NCI-H446 (cell line): ENCODE data around the gene STK16.
A peak's percentile ranks its signal among the peaks of the same experiment; 100 is the strongest.
"Not testable (repeated sequence)": the region's sequence is repeated elsewhere in the genome, so short reads cannot be mapped to it uniquely, and the experiment has no call there.

Source experiments
- DNase-seq, 2 experiments: peaks; one replicate each; lab custom pipeline; 2025; lab: John Stamatoyannopoulos, UW

STK16 gene

DNA sequence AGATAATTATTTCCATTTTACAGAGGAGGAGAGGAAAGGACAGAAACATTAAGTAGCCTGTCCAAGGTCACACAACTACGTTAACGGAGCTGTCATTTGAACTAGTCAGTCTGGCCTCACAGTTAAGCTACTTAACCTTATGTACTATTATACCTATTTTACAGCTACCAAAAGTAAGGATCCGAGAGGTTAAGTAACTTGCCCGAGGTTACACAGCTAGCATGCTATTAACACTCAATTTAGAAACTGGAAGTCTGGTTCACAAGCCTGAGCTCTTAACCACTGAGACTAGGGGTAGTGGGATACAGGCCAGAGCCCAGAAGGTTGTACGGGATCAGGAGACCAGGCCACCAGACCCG is 511 bp upstream of the STK16 start:
- DNase-seq: no peak

- no peak for DNase-seq
Observed at GRCh38 chr2:219245899-219246230, 586 bp downstream of the STK16 start.

DNA sequence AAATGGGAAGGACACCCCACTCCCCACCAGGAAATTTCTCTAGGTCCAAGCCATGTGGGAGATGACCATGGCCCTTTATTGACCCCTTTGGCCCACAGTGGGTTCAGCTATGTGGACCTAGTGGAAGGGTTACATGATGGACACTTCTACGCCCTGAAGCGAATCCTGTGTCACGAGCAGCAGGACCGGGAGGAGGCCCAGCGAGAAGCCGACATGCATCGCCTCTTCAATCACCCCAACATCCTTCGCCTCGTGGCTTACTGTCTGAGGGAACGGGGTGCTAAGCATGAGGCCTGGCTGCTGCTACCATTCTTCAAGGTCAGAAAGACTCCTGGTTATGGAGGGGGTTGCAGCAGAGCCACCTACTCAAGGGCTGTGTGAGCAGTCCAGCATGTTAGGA is 1.3 kb downstream of the STK16 start:
- DNase-seq: no peak

DNA sequence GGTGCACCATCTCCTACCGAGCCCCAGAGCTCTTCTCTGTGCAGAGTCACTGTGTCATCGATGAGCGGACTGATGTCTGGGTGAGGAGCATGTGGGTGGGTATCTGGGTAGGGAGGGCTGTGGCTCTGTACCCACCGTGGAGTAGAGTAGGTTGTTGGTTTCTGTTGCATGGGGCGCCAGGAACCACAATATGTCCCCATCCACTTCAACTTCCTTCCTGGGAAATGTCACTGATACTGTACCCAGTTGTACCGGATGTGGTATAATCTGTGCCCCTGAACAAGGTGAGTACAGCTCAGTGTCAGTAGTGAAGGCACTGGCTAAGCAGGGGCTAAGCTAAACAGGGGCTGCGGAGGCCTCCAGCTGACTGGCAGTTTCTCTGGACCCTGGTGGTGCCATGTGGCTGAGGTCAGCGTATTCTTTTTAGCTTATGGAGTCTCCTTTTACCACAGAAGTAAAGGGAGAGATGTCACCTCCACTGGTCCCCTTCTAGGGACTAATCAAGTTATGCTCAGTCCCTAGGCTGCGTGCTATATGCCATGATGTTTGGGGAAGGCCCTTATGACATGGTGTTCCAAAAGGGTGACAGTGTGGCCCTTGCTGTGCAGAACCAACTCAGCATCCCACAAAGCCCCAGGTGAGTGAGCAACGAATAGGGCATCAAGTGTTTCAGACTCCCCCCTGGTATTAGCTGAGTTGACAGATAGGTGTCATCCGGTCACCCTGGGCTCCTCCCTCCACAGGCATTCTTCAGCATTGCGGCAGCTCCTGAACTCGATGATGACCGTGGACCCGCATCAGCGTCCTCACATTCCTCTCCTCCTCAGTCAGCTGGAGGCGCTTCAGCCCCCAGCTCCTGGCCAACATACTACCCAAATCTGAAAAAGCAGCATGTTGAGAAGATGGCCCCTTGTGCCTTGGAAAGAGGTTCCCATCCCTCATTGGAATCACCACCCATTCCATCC is 2.7 kb downstream of the STK16 start:
- no peak for DNase-seq

GRCh38 chr2:219248845-219249202 is 3.5 kb downstream of the STK16 start:
- DNase-seq: no peak

- peak; percentile 29 to 78 for DNase-seq
Observed at GRCh38 chr2:219249203-219249980, 4.1 kb downstream of the STK16 start.

GRCh38 chr2:219250049-219250781 is 4.9 kb downstream of the STK16 start:
- DNase-seq: no peak

GRCh38 chr2:219251656-219252055 is 6.4 kb downstream of the STK16 start:
- no peak for DNase-seq

DNA sequence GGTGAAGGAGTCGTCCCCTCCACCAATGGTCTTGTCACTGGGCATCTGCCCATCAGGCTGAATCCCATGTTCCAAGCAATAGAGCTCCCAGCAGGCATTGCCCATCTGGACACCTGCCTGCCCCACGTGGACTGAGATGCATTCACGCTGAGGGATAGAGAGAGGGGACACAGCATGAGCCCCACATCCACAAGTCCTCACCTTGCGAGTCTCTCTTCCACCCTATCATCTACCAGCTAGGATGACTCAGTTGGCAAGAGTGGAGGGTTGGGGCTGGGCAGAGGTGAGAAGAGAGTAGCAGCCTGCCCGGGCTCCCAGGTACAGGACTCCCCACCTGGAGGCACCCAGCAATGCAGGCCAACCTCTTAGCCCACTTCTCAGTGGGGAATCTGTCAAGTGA is 6.8 kb downstream of the STK16 start:
- DNase-seq: no peak

DNA sequence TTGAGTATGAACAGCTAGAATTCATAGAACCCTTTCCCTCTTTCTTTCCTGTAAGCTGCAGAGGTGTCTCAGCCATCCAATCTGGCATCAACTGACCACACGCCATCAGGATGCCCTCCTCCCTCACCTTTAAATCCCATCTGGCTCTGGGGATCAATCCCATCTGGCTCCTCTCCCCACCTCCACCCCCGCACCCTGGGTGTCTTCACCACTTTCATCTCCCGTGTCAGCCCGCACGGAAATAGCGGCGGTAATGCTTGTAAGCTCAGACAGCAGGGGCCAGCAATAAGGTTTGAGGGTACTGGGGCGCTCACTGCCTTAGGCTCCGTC is 7.3 kb downstream of the STK16 start:
- no peak for DNase-seq

DNA sequence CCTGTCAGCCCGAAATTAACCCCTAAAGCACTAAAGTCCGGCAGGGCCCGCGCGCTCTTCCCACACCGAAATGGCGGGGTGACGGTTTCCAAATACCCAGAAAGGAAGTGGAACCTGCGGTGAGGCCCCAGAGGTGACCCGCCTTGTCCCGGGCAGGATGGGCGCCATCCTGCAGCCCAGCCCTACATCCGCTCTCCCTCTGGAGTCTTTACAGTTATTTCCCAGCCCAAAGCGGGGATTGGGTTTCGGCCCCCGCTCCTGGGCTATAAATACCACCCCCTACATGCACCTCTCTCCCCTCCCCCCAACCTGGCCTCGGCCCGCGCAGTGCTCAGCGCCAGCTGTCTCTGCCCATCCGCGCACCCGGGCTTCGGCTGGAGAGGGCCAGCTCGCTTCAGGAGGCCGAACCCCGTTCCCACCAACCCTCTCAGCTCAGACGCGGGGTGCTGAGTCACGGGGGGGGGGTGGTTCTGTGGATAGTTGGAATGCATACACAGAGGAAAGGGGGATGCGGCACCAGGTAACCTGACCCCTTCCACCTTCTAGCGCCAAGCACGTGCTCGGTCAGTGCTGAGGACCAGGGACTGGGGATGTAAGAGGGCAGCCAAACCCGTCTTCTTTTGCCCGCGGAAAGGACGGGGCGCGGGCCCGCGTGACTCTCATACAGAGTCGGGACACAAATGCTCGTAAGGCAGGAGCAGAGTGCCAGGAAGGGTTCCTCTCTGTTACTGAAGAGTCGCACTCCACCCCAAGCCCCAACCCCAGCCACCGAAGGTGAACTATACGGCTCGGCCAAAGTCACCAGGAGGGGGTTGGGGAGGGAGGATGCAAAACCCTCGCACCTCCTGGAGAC is 7.8 kb downstream of the STK16 start, which contains the start of gene TUBA4B:
TUBA4B (plus strand) TSS at position 344 of the 853 bp plus-strand sequence; CDS start at position 509, 165 bp downstream.
- peak in 1 of 2 experiments; percentile 19 for DNase-seq

DNA sequence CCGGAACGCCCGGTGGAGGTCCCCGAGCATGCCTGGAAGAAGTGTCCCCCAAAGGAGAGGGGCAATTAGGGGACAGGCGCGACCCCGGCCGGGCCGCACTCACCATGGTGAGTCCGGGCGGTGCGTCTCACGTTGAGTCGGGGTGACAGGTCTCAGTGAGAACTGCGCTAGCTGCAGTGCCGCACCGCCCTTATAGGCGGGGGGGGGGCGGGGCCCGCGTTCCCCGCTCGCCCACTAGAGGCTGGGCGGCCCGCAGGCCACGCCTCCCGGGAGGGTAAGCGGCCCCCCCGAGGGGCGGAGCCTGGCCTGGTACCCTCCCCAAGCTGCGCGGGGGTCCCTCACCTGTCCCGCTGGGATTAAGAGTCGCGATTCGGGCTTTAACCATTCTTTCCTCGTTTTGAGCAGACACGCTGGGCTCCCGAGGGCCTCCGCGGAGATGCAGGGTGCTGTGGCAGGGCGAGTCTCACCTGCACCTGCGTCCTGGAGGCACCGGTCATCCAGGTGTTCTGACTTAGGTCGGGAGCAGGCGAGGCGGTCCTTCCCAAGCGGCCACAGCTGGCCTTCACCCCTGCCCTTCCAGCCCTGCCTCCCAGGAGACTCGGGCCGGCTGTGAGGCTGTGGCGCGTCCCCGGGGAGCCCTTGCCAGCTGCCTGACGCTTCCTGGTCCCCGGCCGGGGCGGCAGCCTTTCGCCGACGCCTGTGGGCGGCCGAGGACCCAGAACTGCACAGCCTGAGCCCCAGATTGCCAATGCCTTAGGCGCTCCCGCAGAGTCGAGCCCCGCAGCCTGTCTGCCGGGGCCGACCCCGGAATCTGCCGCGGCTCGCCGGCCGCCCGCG is 8.7 kb downstream of the STK16 start, which contains the start of gene TUBA4A:
TUBA4A (minus strand) TSS at position 166 of the 837 bp plus-strand sequence; CDS start at position 106, 60 bp downstream.
- peak; percentile 27 to 91 for DNase-seq

- no peak for DNase-seq
Observed at GRCh38 chr2:219254590-219255201, 9.4 kb downstream of the STK16 start.

GRCh38 chr2:219258942-219259341 is 13.7 kb downstream of the STK16 start:
- not testable (repeated sequence) for DNase-seq

DNA sequence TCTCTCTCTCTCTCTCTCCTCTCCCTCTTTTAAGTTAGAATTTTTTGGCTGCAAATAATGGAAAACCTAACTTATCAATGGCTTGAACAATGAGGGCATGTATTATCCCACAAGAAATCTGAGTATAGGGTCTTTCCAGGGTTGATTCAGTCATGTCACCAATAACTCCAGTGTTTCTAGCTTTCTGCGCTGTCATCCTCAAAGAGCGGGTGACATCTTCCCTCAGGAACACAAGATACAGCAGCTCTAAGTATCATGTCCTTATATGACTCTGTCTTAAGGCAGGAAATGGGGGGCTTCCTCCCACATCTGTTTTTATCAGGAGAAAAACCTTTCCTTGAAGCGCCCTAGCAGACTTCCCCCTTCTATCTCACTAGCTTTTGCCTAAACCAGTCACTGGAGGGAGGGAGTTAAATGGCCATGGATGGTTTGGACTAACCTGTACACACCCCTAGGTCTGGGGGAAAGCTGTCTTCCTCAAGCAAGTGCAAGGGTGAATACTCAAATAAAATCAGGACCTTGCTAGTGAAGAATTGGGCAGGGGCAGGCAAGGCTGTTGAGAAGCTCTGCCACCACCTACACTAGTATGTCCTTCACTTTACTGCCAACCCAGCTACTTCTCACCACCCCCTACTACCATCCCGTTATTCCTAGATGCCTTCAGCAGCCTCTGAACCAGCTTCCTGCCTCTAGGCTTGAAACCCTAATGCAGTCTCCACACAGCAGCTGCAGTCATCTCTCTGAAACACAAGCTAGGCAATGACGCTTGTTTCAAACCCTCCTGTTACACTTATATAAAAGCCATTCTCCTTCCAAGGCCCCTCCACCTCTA is 16.0 kb downstream of the STK16 start:
- DNase-seq: no peak

DNA sequence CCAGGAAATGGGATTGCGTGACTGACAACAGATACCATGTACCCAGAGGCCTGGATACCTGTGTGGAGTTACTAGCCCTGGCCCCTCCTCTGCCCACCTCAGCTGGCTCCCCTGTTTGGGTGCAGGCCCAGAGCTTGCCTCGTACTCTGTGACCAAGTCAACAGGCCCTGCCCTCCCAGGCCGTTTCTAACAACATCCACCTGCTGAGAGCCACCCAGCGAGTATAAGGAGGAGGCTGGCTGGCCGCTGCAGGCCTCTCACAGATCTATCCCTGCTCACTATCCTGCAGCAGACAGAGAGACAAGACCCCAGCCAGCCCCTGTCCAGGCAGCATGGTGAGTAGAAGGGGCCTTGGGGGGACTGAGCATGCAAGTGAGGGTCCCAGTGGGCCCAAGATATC is 21.0 kb downstream of the STK16 start:
- DNase-seq: no peak

- no peak for DNase-seq
Observed at GRCh38 chr2:219266886-219267285, 21.6 kb downstream of the STK16 start.

GRCh38 chr2:219268294-219268693 is 23.0 kb downstream of the STK16 start:
- DNase-seq: no peak

DNA sequence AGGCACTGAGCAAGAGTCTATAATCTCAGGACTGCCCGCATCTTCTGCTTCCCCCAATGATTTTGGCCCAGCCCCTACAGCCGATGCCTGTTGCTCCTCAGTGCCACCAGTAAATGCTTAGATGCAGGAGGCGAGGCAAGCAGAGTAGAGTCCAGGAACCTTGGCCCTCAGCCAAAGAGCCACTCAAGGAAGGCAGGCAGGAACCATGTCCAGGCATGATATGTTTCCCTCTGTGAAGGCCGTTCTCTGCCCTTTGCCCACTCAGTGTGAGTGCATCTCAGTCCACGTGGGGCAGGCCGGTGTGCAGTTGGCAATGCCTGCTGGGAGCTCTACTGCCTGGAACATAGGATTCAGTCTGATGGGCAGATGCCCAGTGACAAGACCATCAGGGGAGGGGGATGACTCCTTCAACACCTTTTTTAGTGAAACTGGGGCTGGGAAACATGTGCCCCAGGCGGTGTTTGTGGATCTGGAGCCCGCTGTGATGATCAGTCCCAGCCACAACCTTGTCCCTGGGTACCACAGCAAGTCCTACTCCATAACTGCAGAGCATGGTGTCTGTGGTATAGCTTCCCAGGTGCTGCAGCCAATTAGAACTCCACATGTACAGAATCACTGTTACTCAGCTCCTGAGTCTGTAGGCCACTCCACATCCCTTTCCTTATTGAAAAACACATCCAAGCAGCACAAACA is 24.2 kb downstream of the STK16 start:
- DNase-seq: no peak
